HepG2 (cell line): ENCODE data around the gene TMEM185B. TPM values are rescaled to one million over a fixed set of nuclear protein-coding genes. Genes with fewer than 3 reads are reported as not detected.

Experiments used
- ATAC-seq: fragments of 200-7000 bp; cut with Tn5 transposase; 3 replicates; pipeline ENCODE4 v1.9.1; 2020; ENCODE audit warnings: mild to moderate bottlenecking, moderate library complexity
- Bru-seq: library from RNA; stranded (reverse); fragments of 400-500 nt; gene quantifications from one replicate; lab custom pipeline; 2021; lab: Mats Ljungman, UMichigan
- BruChase-seq, 2 experiments: library from RNA; stranded (reverse); fragments of 400-500 nt; gene quantifications; one replicate each; lab custom pipeline; 2021; lab: Mats Ljungman, UMichigan
- BruUV-seq: library from RNA; stranded (reverse); fragments of 400-500 nt; replicated peaks from 2 replicates; lab custom pipeline; 2021; lab: Mats Ljungman, UMichigan
- CTCF ChIA-PET: fragments of 300-600 bp; formaldehyde crosslinking; extraction: SDS; loops from one replicate; lab custom pipeline; 2021; ENCODE audit warnings: low total read pairs, inconsistent platforms, low intra/inter-chr PET ratio; lab: Yijun Ruan, JAX
- POLR2A ChIA-PET: fragments of 350-600 bp; sonication (Branson Sonifier 250); formaldehyde crosslinking; loops from one replicate; lab custom pipeline; 2020; ENCODE audit warnings: antibody characterized with exemption, inconsistent platforms; lab: Yijun Ruan, JAX
- DNase-seq: peaks from one replicate; pipeline ENCODE4 v3.0.0-alpha.2; 2015; ENCODE audit warnings: low spot score
- FAIRE-seq: peaks from 3 replicates; lab custom pipeline; 2011; peaks lifted over from hg19 to GRCh38; lab: Jason Lieb, UNC
- H2AFZ ChIP-seq: one replicate; pipeline ENCODE4 v1.6.1; 2011; ENCODE audit warnings: low read length, inconsistent platforms
- H3K27ac ChIP-seq: fragments of 300-600 bp; 3 replicates; pipeline ENCODE4 v1.8.0; 2011; ENCODE audit warnings: mixed run types, mild to moderate bottlenecking, mixed read lengths, low read length, inconsistent platforms; ENCODE audit not compliant: insufficient read depth; ENCODE audit errors: extremely low read length
- H3K27me3 ChIP-seq, 2 experiments: fragments of 200-600 bp in 1 of 2; 2 replicates in 1 of 2; 3 replicates in 1 of 2; pipeline versions ENCODE4 v1.6.0 to v1.8.0; 2011; ENCODE audit warnings: low read length in 2 of 2, mild to moderate bottlenecking in 2 of 2, moderate library complexity in 2 of 2, inconsistent platforms in 1 of 2; ENCODE audit not compliant: insufficient read depth in 2 of 2, control insufficient read depth in 1 of 2
- H3K36me3 ChIP-seq, 2 experiments: fragments of 200-600 bp in 1 of 2; replicated peaks in 1 of 2; 2 replicates in 1 of 2; 3 replicates in 1 of 2; pipeline versions ENCODE4 v1.5.1 to v1.8.0; 2011; ENCODE audit warnings: low read length in 2 of 2, inconsistent platforms in 1 of 2; ENCODE audit not compliant: insufficient read depth in 2 of 2, control insufficient read depth in 1 of 2
- H3K4me1 ChIP-seq: 2 replicates; pipeline ENCODE4 v1.5.1; 2012; ENCODE audit warnings: low read length, inconsistent platforms; ENCODE audit not compliant: insufficient read depth
- H3K4me2 ChIP-seq: 2 replicates; pipeline ENCODE4 v1.6.0; 2011; ENCODE audit warnings: low read depth, low read length, inconsistent platforms
- H3K4me3 ChIP-seq, 3 experiments: fragments of 200-600 bp in 1 of 3; sonication (generic), shearing (Covaris generic) in 1 of 3; replicated peaks in 1 of 3; 2 replicates each; pipeline ENCODE4 v1.5.1; 2011 to 2016; ENCODE audit warnings: low read length in 3 of 3, inconsistent platforms in 2 of 3, low read depth in 2 of 3, mild to moderate bottlenecking in 2 of 3, control low read depth in 1 of 3, mixed read lengths in 1 of 3; ENCODE audit not compliant: insufficient read depth in 1 of 3
- H3K79me2 ChIP-seq: one replicate; pipeline ENCODE4 v1.6.1; 2011; ENCODE audit warnings: low read length, inconsistent platforms; ENCODE audit not compliant: insufficient read depth
- H3K9ac ChIP-seq: 2 replicates; pipeline ENCODE4 v1.6.0; 2011; ENCODE audit warnings: mild to moderate bottlenecking, low read depth, low read length, inconsistent platforms; ENCODE audit not compliant: insufficient read depth
- H3K9me3 ChIP-seq: 2 replicates; pipeline ENCODE4 v1.5.1; 2012; ENCODE audit warnings: mild to moderate bottlenecking, low read length
- H4K20me1 ChIP-seq: 2 replicates; pipeline ENCODE4 v1.6.0; 2011; ENCODE audit warnings: inconsistent platforms, mild to moderate bottlenecking, low read length, moderate library complexity; ENCODE audit not compliant: insufficient read depth
- KDM2A ChIP-seq: sonication (generic); formaldehyde crosslinking; IDR thresholded peaks from 2 replicates; pipeline ENCODE4 v1.4.0; 2020; ENCODE audit warnings: low read depth, missing genetic modification reagents, borderline replicate concordance
- TMF1 ChIP-seq: sonication (generic); formaldehyde crosslinking; IDR thresholded peaks from 2 replicates; pipeline ENCODE4 v1.8.1; 2022; ENCODE audit warnings: low read depth, missing genetic modification reagents
- WGBS: methylation state at CpG from one replicate; pipeline ENCODE4 v1.1.6; 2017; ENCODE audit warnings: low lambda C conversion rate; 5-methylcytosine and 5-hydroxymethylcytosine counted together
- in situ Hi-C: cut with HindIII; loops from 2 replicates; pipeline ENCODE4 v1.10.0; 2017; ENCODE audit warnings: low pct_unique_long_range_greater_than_20kb; ENCODE audit not compliant: extremely low pct_ligation_motif_present
- intact Hi-C: fragments of 100-400 bp; cut with micrococcal nuclease; formaldehyde crosslinking; loops from one replicate; pipeline ENCODE4 v1.10.0; 2022; ENCODE audit not compliant: unreplicated experiment
- long read RNA-seq, 2 experiments: library from RNA in 1 of 2; library from polyadenylated mRNA in 1 of 2; stranded (forward) in 1 of 2; unstranded in 1 of 2; transcript quantifications; one replicate each; pipeline ENCODE4 v2.0.0, GENCODE V29; 2019 to 2022
- polyA minus RNA-seq, 3 experiments: library from RNA; depleted of rRNA, polyadenylated mRNA; stranded (reverse); fragments of >200 nt; gene quantifications; 2 replicates each; pipeline ENCODE4 v1.2.3, GENCODE V29; 2011; ENCODE audit warnings: low replicate concordance in 1 of 3
- polyA plus RNA-seq, 8 experiments: library from polyadenylated mRNA; depleted of rRNA in 3 of 8; stranded (reverse) in 7 of 8; unstranded in 1 of 8; fragments of >200 nt; fragmentation: Illumina TruSeq in 4 of 8; extraction: Trizol in 4 of 8; gene quantifications; 2 replicates each; pipeline versions ENCODE4 v1.2.1 to v1.2.3, GENCODE V29; 2011 to 2016; ENCODE audit warnings: low read depth in 4 of 8, missing spikeins in 1 of 8, mixed read lengths in 1 of 8; ENCODE audit not compliant: insufficient read depth in 1 of 8
- total RNA-seq, 5 experiments: library from RNA; depleted of rRNA; stranded (reverse); fragments of >200 nt; fragmentation: Illumina TruSeq; extraction: Trizol; gene quantifications; 2 replicates each; pipeline ENCODE4 v1.2.3, GENCODE V29; 2016; ENCODE audit warnings: low read depth in 1 of 5
- TF ChIP-seq, protein P1 (sequence below): IDR thresholded peaks from 2 replicates; pipeline ENCODE4 v1.6.1; 2016; ENCODE audit warnings: missing compliant biosample characterization, missing genetic modification reagents, borderline replicate concordance
- TF ChIP-seq, protein P2 (sequence below): sonication (generic); formaldehyde crosslinking; IDR thresholded peaks from 2 replicates; pipeline ENCODE4 v1.9.0; 2021; ENCODE audit warnings: missing genetic modification reagents, borderline replicate concordance

Gene TMEM185B
- 3.5 and 7.0 TPM in 2 replicates for total RNA-seq (2016; rRNA removed; fragmentation: Illumina TruSeq; extraction: Trizol)
- 1.2 and 1.8 TPM in 2 replicates for total RNA-seq (2016; cell fraction: cytosol; rRNA removed; fragmentation: Illumina TruSeq; extraction: Trizol; ENCODE audit: low read depth)
- total RNA-seq (2016; cell fraction: insoluble cytoplasmic fraction; rRNA removed; fragmentation: Illumina TruSeq; extraction: Trizol), result 2.9 and 6.9 TPM in 2 replicates
- 3.8 and 4.7 TPM in 2 replicates for total RNA-seq (2016; cell fraction: membrane; rRNA removed; fragmentation: Illumina TruSeq; extraction: Trizol)
- 6.4 and 7.9 TPM in 2 replicates for total RNA-seq (2016; cell fraction: nucleus; rRNA removed; fragmentation: Illumina TruSeq; extraction: Trizol)
- polyA plus RNA-seq (2011; rRNA removed), result 5.6 and 5.7 TPM in 2 replicates
- 6.0 and 6.3 TPM in 2 replicates for polyA plus RNA-seq (2011; cell fraction: cytosol; rRNA removed)
- polyA plus RNA-seq (2011; cell fraction: nucleus; rRNA removed), result 9.5 and 9.8 TPM in 2 replicates
- 7.3 and 7.8 TPM in 2 replicates for polyA plus RNA-seq (2012)
- polyA plus RNA-seq (2016; cell fraction: cytosol; fragmentation: Illumina TruSeq; extraction: Trizol; ENCODE audit: low read depth), result 1.2 and 1.8 TPM in 2 replicates
- 3.2 and 5.0 TPM in 2 replicates for polyA plus RNA-seq (2016; cell fraction: insoluble cytoplasmic fraction; fragmentation: Illumina TruSeq; extraction: Trizol; ENCODE audit: low read depth)
- 2.4 and 3.2 TPM in 2 replicates for polyA plus RNA-seq (2016; cell fraction: membrane; fragmentation: Illumina TruSeq; extraction: Trizol; ENCODE audit: low read depth)
- polyA plus RNA-seq (2016; cell fraction: nucleus; fragmentation: Illumina TruSeq; extraction: Trizol; ENCODE audit: insufficient read depth, low read depth), result 8.5 and 10.2 TPM in 2 replicates
- 13.7 and 14.5 TPM in 2 replicates for polyA minus RNA-seq (2011; rRNA and poly(A)+ RNA removed; ENCODE audit: low replicate concordance)
- 4.8 and 5.5 TPM in 2 replicates for polyA minus RNA-seq (2011; cell fraction: cytosol; rRNA and poly(A)+ RNA removed)
- 5.2 and 7.0 TPM in 2 replicates for polyA minus RNA-seq (2011; cell fraction: nucleus; rRNA and poly(A)+ RNA removed)
- Bru-seq, nascent RNA, result percentile 73 among the genes with signal in this experiment
- percentile 91 among the genes with signal in this experiment for BruChase-seq, experiment 1, labeled RNA remaining after a 6-hour chase
- percentile 81 among the genes with signal in this experiment for BruChase-seq, experiment 2, labeled RNA remaining after a 2-hour chase
- long read RNA-seq, experiment 1, transcript TMEM185B-201 (1 exons, 2,131 nt), result major isoform, 6 of 6 reads
- long read RNA-seq, experiment 1, partial matches to known transcripts, result 0 of 6 reads
- long read RNA-seq, experiment 1, other reads (novel, unspliced or antisense), result 0 of 6 reads
- long read RNA-seq, experiment 2, transcript TMEM185B-201 (1 exons, 2,131 nt), result major isoform, 27 of 27 reads
- long read RNA-seq, experiment 2, partial matches to known transcripts, result 0 of 27 reads
- long read RNA-seq, experiment 2, other reads (novel, unspliced or antisense), result 0 of 27 reads

DNA sequence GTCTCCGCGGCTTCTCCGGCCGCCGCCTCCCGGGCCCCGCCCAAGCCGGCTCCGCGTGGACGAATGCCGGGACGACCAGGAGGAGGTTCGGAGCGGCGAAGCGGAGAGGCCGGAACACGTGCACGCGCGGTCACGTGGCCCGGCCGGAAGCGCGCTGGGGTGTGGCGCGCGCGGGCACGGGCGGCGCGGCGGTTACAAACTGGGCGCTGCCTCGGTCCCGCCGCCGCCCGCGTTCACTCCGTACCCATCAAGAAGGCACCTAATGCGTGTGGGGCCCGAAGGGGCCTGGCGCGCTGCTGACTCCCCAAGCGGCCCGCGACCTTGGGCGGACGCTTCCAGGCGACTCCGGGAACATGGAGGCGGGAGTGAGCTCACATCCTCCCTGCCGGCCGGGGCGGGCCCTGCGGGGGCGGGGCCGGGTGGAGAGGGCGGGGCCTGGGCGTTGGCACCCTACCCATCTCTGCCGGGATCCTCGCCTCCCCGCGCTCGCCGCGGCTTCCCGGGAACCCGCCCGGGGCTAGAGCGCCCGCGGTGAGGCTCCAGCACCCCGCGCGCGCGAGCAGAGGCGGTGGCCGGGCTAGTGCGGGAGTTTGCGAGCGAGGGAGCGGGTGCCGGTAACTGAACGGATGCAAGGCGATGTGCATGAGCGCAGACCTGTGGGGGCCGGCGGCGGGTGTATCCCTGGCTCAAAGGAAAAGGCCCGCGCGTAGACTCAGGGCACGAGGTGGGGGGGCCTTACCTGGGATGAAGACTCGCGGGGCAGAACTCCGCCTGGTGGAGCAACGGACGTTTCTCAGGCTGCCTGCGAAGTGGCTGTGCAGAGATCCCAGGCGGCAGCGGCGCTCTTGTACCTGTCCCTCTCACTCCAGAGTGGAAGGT is at the start of gene TMEM185B:
Gene TMEM185B, minus strand, starts transcription at position 367 of the 879 bp plus-strand sequence. CDS start 424 bp downstream, outside the sequence.
- Histone ChIP-seq H2AFZ (peak within 1 kb of the TSS; percentile 55), H3K9me3 (no peaks in the 10 kb centered on the region), H3K27me3 (peaks cover 14 to 38% of the 10 kb centered on the region in 2 experiments; a peak in 4 of 5 replicates), H3K27ac (peak within 1 kb of the TSS; percentile 14), H3K4me2 (peak within 1 kb of the TSS; percentile 98), H3K36me3 (no peaks in the 10 kb centered on the region), H3K4me1 (peaks cover 62% of the 10 kb centered on the region), H3K79me2 (no peaks in the 10 kb centered on the region), H4K20me1 (no peaks in the 10 kb centered on the region), H3K9ac (peak within 1 kb of the TSS; percentile 58), H3K4me3 (peak within 1 kb of the TSS; percentile 61 to 81 (median 70))
- POLR2A ChIA-PET, result interaction anchor here (0.6 to 1.0 kb wide), 5 partner anchors 9 to 545 kb away, joined by 3 to 11 read pairs (median 4); partner anchors contain the start of genes RALB and TMEM177
- DNase-seq (peak; percentile 59), FAIRE-seq (no peak), ATAC-seq (peak; percentile 81)
- intact Hi-C loops (loop anchor here (1.0 kb wide), 1 partner anchor 114 kb away; no protein-coding TSS in a partner anchor), in situ Hi-C loops (no loop called here)
- no TSS peak for BruUV-seq
- WGBS, result 54% methylated on average over 49 of the region's 108 CpGs
- CTCF ChIA-PET, result no interaction called here
- TF ChIP-seq KDM2A (peak; percentile 68), TMF1 (CRISPR knock-in tag) (no peak)
- TF ChIP-seq, protein P1, sequence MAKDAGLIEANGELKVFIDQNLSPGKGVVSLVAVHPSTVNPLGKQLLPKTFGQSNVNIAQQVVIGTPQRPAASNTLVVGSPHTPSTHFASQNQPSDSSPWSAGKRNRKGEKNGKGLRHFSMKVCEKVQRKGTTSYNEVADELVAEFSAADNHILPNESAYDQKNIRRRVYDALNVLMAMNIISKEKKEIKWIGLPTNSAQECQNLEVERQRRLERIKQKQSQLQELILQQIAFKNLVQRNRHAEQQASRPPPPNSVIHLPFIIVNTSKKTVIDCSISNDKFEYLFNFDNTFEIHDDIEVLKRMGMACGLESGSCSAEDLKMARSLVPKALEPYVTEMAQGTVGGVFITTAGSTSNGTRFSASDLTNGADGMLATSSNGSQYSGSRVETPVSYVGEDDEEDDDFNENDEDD (CRISPR knock-in tag), result peak; percentile 39; the same call in 1 of the 2 replicates
- TF ChIP-seq, protein P2, sequence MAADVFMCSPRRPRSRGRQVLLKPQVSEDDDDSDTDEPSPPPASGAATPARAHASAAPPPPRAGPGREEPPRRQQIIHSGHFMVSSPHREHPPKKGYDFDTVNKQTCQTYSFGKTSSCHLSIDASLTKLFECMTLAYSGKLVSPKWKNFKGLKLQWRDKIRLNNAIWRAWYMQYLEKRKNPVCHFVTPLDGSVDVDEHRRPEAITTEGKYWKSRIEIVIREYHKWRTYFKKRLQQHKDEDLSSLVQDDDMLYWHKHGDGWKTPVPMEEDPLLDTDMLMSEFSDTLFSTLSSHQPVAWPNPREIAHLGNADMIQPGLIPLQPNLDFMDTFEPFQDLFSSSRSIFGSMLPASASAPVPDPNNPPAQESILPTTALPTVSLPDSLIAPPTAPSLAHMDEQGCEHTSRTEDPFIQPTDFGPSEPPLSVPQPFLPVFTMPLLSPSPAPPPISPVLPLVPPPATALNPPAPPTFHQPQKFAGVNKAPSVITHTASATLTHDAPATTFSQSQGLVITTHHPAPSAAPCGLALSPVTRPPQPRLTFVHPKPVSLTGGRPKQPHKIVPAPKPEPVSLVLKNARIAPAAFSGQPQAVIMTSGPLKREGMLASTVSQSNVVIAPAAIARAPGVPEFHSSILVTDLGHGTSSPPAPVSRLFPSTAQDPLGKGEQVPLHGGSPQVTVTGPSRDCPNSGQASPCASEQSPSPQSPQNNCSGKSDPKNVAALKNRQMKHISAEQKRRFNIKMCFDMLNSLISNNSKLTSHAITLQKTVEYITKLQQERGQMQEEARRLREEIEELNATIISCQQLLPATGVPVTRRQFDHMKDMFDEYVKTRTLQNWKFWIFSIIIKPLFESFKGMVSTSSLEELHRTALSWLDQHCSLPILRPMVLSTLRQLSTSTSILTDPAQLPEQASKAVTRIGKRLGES (CRISPR knock-in tag), result no peak
